CD4-positive, alpha-beta T cell treated with Interleukin-4 for 4 hours (primary cell): Measurements from ENCODE around the gene PLP1.
"Not testable (repeated sequence)": the region's sequence is repeated elsewhere in the genome, so short reads cannot be mapped to it uniquely, and the experiment has no call there.

Source experiments
- DNase-seq: peaks from one replicate; pipeline ENCODE4 v3.0.0-alpha.2; 2020

Gene PLP1

GRCh38 chrX:103781706-103782105, 5.1 kb downstream of the PLP1 start:
- DNase-seq = no peak

DNA sequence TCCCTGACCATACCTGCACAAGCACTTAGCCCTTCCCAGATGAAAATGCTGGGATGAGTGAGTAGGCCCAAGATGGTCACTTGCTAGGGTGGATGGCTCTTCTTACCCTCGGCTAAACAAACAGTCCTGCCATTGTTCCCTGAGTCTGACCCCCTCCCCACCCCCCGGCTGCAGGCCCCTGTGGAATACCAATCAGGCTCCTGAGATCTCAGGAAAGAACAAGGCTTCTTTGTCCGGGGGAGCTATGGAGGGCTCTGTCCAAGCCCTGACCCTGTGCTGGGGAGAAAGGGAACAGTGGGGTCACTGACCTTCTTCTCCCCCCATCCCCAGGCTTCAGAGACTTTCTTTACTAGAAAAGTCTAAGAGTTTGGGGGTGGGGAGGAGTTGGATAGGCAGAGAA, 6.0 kb downstream of the PLP1 start:
- no peak for DNase-seq

GRCh38 chrX:103783196-103783595, 6.6 kb downstream of the PLP1 start:
- DNase-seq = no peak

GRCh38 chrX:103783971-103784370, 7.3 kb downstream of the PLP1 start:
- no peak for DNase-seq

DNA sequence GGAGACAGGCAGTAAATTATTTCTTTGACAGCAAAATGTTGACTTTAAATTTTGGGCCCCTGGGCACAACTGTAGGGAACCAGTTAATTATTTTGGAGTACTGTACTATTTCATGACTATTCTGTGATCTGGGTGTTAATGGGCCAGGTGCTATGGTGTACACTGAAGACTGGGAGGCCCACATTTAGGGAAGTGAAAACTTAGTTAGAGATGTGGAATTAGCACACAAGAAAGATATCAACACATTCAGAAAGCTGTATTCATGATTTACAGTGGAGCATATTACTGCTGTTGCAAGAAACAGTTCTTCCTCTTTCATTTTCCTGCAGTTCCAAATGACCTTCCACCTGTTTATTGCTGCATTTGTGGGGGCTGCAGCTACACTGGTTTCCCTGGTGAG, 12.4 kb downstream of the PLP1 start:
- DNase-seq = no peak

GRCh38 chrX:103791228-103791627, 14.6 kb downstream of the PLP1 start:
- DNase-seq = no peak

DNA sequence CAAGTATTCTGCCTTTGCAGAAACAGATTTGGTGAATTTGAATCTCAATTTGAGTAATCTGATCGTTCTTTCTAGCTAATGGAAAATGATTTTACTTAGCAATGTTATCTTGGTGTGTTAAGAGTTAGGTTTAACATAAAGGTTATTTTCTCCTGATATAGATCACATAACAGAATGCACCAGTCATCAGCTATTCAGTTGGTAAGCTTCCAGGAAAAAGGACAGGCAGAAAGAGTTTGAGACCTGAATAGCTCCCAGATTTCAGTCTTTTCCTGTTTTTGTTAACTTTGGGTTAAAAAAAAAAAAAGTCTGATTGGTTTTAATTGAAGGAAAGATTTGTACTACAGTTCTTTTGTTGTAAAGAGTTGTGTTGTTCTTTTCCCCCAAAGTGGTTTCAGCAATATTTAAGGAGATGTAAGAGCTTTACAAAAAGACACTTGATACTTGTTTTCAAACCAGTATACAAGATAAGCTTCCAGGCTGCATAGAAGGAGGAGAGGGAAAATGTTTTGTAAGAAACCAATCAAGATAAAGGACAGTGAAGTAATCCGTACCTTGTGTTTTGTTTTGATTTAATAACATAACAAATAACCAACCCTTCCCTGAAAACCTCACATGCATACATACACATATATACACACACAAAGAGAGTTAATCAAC, 15.3 kb downstream of the PLP1 start:
- DNase-seq = no peak

DNA sequence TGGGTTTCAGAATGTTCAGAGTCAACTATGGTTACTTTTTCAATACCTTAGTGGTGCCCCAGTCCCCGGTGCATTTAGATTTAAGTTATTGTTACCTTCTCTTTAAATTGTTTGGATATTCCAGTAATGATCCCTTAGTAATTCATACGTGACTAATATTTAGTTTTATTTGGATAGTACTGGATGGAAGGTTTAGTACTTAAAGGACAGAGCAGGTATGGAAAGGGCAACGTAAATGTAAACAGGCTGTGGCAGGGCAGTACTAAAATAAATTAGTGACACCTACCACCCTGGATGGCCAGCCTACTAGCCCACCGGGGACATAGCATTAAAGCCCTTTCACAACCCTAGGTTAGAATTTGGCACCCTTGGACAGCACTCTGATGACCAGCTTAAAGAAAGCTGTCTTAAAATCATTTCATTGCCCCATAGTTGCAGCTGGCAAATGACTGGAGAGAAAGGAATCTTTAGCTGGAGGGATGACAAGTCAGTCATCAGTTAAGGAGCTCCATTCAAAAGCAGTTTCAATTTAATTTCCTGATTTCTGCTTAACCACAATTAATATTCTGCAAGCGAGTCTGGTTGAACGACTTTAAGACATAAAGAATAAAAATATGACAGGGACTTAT, 16.4 kb downstream of the PLP1 start:
- DNase-seq = no peak

DNA sequence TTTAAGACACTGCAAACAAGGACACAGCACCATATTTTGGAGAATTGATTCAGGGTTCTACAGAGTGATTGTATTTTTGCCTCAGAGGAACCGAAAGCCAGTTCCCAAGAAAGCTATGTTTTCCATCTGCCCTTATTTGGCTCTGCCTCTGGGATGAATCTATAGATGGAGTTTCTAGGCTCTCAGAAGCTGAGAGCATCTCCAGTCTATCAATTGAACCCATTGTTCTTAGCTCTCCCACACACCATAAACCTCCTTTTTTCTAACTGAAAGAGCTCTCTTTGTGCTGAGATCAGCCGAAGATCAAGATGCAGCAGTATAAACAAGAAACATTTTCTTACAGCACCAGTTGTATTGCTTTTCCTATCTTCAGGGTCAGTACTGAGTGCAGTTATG, 16.9 kb downstream of the PLP1 start:
- DNase-seq = no peak

- DNase-seq = no peak
These were observed 17.5 kb downstream of the PLP1 start for GRCh38 chrX:103794119-103794518.

DNA sequence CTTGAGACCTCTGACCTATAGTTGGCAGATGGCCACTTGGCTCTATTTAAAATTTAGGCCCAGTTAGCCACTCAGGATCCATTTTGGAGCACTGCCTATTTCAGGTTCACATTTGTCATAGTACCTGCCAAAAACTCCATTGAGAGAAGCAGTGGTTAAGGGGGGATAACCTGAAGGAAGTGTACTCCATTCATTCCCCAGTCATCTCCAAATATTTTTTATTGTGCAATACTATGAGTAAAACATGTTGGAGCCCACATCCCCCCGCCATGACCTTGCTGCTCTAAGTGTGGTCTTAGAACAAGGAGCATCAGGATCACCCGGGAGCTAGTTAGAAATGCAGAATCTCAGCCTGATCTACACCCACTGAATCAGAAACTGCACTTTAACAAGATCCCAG, 21.1 kb downstream of the PLP1 start:
- DNase-seq = no peak

DNA sequence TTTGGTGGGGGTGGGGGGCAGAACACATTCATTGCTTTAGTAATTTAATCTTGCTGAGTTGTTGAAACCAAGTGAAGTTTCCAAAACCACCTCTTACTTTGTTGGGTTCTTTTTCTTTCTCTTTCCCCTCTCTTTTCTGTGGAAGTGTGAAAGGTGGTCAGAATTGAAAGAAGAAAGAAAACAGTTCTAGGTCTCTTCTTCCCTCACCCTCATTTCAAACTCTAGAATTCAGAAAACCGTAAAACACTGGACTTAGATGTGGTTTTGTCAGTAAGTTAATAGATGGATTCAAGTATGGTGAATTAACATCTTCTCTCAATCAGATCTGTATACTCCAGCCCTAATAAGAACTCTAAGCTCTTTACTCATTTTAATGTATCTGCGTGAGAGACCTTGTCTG, 23.7 kb downstream of the PLP1 start:
- no peak for DNase-seq

- DNase-seq = no peak
These were observed 29.2 kb downstream of the PLP1 start for GRCh38 chrX:103805860-103806259.

GRCh38 chrX:103806862-103807474, 30.3 kb downstream of the PLP1 start:
- DNase-seq = no peak

DNA sequence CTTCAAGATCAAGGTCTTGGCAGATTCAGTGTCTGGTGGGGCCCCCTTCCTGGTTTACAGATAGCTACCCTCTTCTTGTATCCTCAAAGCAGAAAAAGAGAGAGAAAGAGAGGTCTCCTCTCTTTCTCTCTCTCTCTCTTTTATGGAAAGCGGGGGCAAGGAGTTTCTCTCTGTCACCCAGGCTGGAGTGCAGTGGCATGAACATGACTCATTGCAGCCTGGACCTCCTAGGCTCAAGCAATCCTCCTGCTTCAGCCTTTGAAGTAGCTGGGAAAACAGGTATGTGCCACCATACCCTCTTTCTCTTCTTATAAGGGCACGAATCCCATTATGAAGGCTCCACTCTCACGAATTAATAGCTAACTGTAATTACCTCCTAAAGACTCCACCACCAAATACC, 35.2 kb downstream of the PLP1 start:
- no peak for DNase-seq

GRCh38 chrX:103817101-103817500, 40.5 kb downstream of the PLP1 start:
- not testable (repeated sequence) for DNase-seq

DNA sequence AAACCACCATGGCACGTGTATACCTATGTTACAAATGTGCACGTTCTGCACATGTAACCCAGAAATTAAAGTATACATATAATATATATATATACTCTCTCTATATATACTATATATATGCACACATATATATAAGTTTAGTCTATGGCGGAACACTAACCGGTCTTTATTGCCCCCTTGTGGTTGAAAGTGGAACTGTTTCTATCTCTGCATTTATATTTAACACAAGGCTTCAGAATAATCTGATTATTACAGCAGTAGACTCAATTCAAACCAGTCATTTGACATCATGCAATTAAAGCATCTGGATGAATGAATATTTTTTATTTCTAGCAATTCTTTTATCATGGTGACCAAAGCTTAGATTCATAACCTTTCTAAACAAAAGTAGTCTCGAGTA, 40.9 kb downstream of the PLP1 start:
- DNase-seq = peak; percentile 48

DNA sequence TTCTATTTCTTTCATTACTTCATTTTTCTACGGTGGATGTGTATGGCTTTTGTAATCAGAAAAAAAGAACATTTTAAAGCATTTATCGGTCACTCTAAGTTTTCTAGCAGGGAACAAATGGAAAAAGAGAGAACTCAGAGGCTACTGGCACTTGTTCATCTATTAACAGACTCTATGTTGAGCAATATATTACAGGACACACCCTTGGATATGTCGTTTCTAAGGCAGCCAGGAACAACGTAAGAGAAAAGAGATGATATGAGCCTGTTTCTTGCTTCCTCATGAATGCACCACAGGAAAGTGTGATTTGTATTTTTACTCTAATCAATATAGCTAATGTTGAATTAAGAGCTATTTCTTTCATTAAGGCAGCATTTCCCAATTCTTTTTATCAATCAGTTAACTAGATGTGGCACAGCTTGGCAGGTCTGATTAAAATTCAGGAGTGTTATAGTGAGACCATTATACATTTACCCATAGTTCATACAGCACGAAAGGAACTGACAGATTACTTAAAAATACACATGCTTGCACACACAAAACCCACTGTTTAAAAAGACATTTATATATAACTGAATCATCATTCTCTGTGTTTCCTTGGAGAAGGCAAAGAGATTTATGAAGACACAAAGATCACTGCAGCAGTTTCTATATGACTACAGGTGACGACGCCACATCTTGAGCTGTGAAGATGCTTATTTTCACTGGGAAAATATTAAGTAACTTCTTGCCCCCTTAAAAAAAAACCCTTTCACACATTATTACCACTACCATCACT, 42.4 kb downstream of the PLP1 start:
- DNase-seq = no peak

DNA sequence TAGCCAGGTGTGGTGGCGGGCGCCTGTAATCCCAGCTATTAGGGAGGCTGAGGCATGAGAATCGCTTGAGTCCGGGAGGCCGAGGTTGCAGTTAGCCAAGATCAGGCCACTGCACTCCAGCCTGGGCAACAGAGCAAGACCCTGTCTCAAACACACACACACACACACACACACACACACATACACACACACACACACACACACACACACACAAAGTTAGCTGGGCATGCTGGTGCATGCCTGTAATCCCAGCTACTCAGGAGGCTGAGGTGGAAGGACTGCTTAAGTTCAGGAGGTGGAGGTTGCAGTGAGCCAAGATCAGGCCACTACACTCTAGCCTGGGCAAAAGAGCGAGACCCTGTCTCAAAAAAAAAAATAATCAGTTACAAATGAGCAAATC, 44.2 kb downstream of the PLP1 start:
- not testable (repeated sequence) for DNase-seq

DNA sequence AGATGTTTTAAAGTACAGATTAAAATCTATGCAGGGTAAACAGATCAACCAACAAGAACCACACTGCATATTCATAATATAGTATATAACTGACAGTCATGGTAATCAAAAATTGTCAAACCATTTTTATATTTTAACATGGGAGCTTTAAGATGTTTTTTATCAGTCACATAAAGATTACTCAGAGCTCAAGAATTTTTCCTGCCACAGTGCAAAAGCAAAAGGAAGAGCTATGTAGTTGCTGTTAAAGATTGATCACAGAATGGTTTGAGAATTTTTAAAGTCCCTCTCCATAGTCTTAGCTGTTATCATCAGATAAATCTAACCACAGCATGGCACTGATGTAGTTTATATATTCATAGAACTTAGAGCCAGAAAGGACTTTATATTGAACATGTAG, 47.0 kb downstream of the PLP1 start:
- DNase-seq = no peak

- DNase-seq = no peak
These were observed 49.2 kb downstream of the PLP1 start for GRCh38 chrX:103825881-103826280.

DNA sequence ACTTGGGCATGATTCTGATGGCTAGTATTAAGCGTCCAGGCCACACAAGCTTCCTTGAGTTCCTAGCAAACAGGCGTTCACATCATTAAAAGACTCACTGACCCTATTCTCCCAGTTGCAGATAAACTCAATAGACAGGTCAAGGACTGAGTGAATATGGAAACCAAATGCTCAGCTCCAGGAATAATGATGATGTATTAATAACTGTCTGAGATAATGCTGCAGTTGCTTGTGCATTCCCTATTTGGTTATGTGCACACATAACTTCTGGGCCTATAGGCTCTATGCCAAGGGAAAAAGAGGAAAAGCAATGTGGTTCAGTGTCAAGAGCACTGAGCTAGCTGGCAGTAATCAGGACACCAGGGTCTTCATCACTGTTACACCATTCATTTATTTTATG, 51.9 kb downstream of the PLP1 start:
- DNase-seq = no peak

DNA sequence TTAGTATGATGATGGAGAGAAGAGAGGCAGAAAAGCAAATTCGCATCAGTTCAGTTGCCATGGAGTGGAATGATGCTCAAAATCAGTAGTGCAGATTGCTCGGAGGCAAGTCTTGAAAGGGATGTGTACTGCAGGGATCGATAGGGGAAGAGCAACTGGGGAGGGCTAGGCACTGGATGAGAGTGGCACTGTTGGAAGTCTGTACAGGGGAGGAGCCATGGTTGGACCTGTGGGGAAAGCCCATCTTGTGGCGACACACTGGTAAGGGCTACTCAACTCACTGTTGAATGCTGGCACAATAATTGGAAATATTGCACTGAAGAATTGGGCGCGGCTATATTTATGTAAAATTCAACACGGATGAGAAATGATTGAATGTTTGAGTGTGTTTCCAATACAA, 54.2 kb downstream of the PLP1 start:
- DNase-seq = no peak

- no peak for DNase-seq
These were observed 54.7 kb downstream of the PLP1 start for GRCh38 chrX:103831342-103831802.
